GM21825 (cell line): ENCODE results near the gene CHD9.
"Not testable (repeated sequence)": the region's sequence is repeated elsewhere in the genome, so short reads cannot be mapped to it uniquely, and the experiment has no call there.

Experiments used
- ATAC-seq: cut with Tn5 transposase; IDR thresholded peaks from one replicate; pipeline ENCODE4 v1.9.1; 2021; ENCODE audit warnings: mild to moderate bottlenecking, moderate library complexity; ENCODE audit not compliant: unreplicated experiment

The CHD9 gene

GRCh38 chr16:53069772-53070171 is 15.0 kb downstream of the CHD9 start:
- no peak for ATAC-seq

GRCh38 chr16:53071748-53072301 is 17.0 kb downstream of the CHD9 start:
- ATAC-seq: peak; percentile 59

- no peak for ATAC-seq
Observed at GRCh38 chr16:53073022-53073421, 18.2 kb downstream of the CHD9 start.

GRCh38 chr16:53074296-53074695 is 19.5 kb downstream of the CHD9 start:
- not testable (repeated sequence) for ATAC-seq

GRCh38 chr16:53075461-53075860 is 20.7 kb downstream of the CHD9 start:
- not testable (repeated sequence) for ATAC-seq

- no peak for ATAC-seq
Observed at GRCh38 chr16:53078247-53078646, 23.5 kb downstream of the CHD9 start.

- ATAC-seq: no peak
Observed at GRCh38 chr16:53078765-53079485, 24.1 kb downstream of the CHD9 start.

DNA sequence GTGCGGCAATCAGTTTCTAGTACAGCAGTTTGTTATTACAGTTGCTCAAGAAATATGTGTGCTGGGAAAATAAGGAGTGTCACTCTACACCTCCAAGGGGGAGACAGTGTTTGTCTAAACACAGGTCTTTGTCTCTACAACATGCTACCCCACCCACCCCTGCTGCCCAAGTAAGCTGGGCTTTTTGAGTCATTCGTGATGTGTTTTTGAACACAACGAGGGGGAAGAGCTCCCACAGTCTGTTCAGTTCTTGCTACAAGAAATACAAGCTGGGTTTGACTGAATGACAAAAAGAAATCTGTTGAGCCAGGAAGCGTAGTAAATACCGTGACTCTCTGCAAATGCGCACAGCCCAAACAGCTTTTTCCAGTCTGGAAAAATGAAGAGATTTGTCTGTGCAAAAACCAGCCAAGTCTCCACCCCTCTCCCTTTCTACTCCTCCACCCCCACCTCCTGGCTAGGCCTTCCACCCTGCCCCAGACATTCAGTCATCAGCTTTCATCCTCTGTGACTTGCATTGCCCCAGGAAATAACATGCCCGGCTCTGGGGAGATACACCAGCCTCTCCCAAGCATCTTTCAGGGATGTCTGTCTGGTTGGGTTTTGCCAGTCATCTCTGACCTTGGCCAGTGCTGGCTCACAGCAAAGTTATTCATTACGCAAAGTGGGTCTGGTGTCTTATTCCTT is 25.7 kb downstream of the CHD9 start:
- ATAC-seq: no peak

- ATAC-seq: no peak
Observed at GRCh38 chr16:53081032-53081424, 26.2 kb downstream of the CHD9 start.

DNA sequence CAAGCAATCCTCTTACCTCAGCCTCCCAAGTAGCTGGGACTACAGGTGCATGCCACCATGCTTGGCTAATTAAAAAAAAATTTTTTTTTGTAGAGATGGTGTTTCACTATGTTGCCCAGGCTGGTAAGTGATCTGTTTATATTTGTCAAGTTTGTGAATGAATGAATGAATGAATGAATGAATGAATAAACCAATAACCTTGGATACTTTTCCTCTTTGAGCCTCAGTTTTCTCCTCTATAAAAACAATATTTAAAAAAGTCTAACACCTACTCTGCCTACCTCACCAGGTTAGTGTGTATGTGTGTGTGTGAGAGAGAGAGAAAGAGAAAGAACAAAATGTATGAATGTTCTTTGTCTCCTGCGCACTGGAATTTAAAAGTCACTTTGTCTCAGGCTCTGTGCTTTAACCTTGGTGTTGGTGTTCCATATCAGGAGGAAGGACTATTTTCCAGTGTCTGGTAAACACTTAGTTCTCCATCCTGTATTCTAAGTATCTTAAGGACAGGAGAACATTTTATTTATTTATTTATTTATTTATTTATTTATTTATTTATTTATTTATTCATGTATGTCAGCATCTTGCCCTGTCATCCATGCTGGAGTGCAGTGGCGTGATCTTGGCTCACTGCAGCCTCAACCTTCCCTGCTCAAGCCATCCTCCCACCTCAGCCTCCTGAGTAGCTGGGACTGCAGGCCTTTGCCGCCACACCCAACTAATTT is 27.1 kb downstream of the CHD9 start:
- ATAC-seq: no peak

DNA sequence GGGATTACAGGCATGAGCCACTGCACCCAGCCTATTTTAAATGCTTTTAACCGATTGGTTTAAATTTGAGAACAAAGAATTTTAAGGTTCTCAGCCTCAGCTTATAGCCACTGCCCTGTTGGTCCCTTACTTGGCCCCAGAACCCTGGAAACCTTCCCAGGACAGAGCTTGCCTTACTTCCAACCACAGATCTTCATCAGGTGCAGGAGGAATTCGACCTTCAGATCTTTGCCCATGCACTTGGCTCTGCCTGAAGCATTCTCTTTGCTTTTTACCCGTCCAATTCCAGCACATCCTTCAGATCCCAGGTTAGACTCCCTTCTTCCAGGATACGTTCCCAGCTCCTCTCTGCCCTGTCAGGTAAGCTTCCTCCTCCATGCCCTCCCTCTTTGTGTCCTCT is 27.7 kb downstream of the CHD9 start:
- no peak for ATAC-seq

DNA sequence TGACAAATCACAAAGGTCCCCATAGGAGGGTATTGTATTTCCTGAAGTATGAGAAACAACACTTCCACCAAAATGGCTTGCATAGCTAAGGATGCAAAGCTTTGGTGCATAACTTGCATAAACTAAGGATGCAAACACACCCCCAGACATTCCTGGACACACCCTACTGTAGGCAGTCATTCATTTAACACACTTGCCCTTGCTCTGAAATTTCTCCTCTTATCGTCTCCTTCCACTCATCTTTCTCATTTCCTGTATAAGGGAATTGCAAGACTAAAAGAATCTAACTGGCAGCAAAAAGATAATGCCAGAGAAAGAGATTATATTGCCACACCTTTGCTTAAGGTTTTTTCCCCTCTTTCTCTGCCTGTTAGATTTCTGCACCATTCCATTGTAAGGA is 28.3 kb downstream of the CHD9 start:
- no peak for ATAC-seq

GRCh38 chr16:53084141-53084541 is 29.4 kb downstream of the CHD9 start:
- ATAC-seq: no peak

DNA sequence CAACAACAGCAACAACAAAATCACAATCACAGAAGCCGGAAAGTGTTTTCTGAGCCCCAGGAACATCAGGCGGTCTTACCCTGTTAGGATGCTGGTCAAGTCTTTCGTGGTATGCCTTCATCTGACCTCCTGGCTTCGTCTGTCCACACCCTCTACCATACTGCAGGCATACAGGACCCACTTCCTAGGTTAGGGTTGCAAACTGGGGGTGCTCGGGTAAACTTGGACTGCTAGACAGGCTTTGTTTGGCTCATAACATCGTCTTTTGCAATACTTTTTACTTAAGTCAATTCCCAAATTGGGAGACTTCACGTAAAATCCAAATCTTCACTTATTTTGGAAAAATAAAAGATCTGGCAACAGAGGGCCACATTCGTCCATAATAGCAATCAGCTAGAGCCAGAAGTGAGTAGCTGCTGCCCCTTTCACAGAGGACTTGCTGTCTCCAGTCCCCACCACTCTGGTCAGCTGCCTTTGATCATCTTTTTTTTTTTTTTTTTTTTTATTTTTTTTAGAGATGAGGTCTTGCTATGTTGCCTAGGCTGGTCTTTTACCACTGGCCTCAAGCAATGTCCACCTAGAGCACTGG is 30.0 kb downstream of the CHD9 start:
- no peak for ATAC-seq

DNA sequence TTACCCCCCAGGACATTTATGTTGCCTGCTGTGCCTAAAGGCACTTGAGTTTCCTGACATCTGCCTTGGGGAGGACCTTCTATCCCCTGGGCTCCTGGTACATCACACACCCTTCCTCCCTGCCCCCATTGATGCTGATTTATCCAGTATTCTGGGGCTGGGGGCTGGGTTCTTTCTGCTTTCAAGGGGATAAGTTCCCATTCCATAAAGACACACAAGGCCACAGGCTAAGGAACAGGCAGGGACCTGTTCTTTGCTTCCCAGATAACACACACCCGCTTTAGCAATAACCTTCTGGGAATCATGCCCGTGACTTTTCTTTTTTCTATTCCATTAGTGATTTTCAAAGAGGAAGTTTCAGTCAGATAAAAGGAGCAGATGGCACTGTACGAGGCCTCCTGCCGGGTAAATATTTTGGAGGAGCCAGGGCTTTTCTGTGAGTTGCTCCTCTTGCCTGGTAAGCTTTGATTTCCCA is 30.6 kb downstream of the CHD9 start:
- ATAC-seq: no peak

GRCh38 chr16:53085931-53086421 is 31.2 kb downstream of the CHD9 start:
- ATAC-seq: no peak

GRCh38 chr16:53087101-53087500 is 32.3 kb downstream of the CHD9 start:
- ATAC-seq: no peak

DNA sequence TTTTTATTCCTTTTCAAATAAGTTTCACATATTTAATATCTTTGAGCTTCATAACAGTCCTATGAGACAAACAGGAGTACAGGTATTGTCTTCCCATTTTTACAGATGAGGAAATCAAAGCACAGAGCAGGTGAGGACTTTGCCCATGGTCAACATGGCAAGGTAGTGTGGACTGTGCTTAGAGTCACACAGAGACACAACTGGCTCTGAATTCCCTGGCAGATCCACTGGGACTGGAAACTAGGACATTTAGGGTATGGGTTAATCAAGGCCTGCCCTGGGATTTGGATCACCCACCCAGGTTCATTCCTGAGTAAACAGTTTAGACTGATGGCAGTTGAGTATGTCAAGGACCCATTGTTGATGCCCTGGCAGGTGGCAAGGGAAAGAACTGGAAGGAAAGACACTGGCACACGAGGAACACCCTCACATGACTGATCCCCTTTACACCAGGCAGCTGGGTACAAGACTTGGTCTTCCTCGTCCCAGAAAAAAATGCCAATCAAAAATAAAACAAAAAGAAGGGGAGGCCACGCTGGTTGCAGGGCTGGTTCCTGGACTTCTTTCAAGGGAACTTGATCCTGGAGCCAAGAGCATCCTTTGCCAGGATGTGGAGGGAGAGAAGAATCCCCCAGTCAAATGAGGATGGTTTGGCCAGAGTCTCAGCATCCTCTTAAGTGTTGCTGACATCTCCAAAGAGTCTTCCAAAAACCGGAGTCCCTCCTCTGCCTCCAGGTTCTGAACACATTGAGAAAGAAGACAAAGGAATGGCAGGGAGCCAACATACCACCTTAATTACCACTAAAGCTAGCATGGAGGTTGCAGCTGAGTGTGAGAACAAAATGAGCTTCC is 34.9 kb downstream of the CHD9 start:
- no peak for ATAC-seq

DNA sequence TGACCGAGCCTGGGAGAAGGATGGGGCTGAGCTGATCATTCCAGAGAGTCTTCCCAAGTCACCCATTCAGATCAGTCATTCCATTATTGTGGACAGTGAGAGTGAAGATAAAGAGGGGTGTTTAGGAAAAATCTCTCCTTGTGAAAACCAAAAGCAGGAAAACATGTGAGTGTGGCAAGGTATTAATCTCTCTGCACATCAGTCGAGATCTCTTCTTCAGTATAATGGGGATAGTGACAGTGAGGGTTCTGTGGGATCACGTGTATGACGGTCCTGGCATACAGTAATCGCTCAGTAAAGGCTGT is 35.4 kb downstream of the CHD9 start:
- no peak for ATAC-seq
